Breast epithelium (tissue), 4 donors: ENCODE results near the gene SNRNP200. TPM values are rescaled to one million over a fixed set of nuclear protein-coding genes. Genes with fewer than 3 reads are reported as not detected.
"Not testable (repeated sequence)": the region's sequence is repeated elsewhere in the genome, so short reads cannot be mapped to it uniquely, and the experiment has no call there.

Experiments
- DNase-seq, 2 donors: peaks; one replicate each; pipeline ENCODE4 v3.0.0-alpha.2; 2019; ENCODE audit warnings: low spot score in 2 of 2
- H3K27ac ChIP-seq, 2 donors: fragments of 200-600 bp; sonication (generic) in 1 of 2; one replicate each; pipeline ENCODE4 v1.5.1; 2016 to 2019; ENCODE audit warnings: mild to moderate bottlenecking in 1 of 2
- H3K27me3 ChIP-seq, 2 donors: fragments of 200-600 bp; sonication (generic) in 1 of 2; one replicate each; pipeline versions ENCODE4 v1.5.1 to v1.6.0; 2017 to 2019; ENCODE audit warnings: control low read depth in 1 of 2, mild to moderate bottlenecking in 1 of 2
- H3K36me3 ChIP-seq: fragments of 200-600 bp; one replicate; pipeline ENCODE4 v1.5.1; 2019
- H3K4me1 ChIP-seq, 2 donors: fragments of 200-600 bp; sonication (generic); one replicate each; pipeline ENCODE4 v1.5.1; 2016 to 2019; ENCODE audit warnings: control low read depth in 1 of 2
- H3K4me3 ChIP-seq, 3 donors: fragments of 200-600 bp; sonication (generic); 1 replicate in 2 of 3; 2 replicates in 1 of 3; pipeline ENCODE4 v1.5.1; 2016 to 2019; ENCODE audit warnings: mild to moderate bottlenecking in 3 of 3, moderate library complexity in 2 of 3
- H3K9me3 ChIP-seq, 2 donors: fragments of 200-600 bp; sonication (generic) in 1 of 2; one replicate each; pipeline ENCODE4 v1.5.1; 2016 to 2019; ENCODE audit warnings: control low read depth in 1 of 2
- CTCF ChIP-seq, 3 donors: fragments of 450-650 bp; IDR thresholded peaks; one replicate each; pipeline ENCODE4 v1.5.1; 2016 to 2017; ENCODE audit warnings: antibody characterized with exemption in 3 of 3, mild to moderate bottlenecking in 3 of 3, moderate library complexity in 3 of 3
- POLR2A ChIP-seq: fragments of 450-650 bp; IDR thresholded peaks from one replicate; pipeline ENCODE4 v1.6.1; 2016; ENCODE audit warnings: antibody characterized with exemption, mild to moderate bottlenecking, moderate library complexity
- POLR2AphosphoS5 ChIP-seq, 3 donors: sonication (generic); formaldehyde crosslinking; IDR thresholded peaks; one replicate each; pipeline ENCODE4 v1.6.1; 2017; ENCODE audit warnings: antibody characterized with exemption in 3 of 3
- intact Hi-C: fragments of 100-400 bp; cut with DNase I; formaldehyde crosslinking; loops from one replicate; pipeline ENCODE4 v1.15.1; 2023; ENCODE audit warnings: low total_unique reads
- total RNA-seq, 3 donors: library from RNA; depleted of rRNA; stranded (reverse); fragments of >200 nt; gene quantifications; one replicate each; pipeline ENCODE4 v1.1.0, GENCODE V29; 2016

Gene SNRNP200
- total RNA-seq, 3 donors from 2014 or later, result 99.4 to 111 (median 109) TPM

GRCh38 chr2:96304606-96305005 lies 740 bp downstream of the SNRNP200 start:
- TF ChIP-seq POLR2AphosphoS5 (IDR thresholded peaks at IDR 0.05) (no peak), CTCF (IDR thresholded peaks at IDR 0.05) (no peak), POLR2A (no peak)
- H3K4me1 ChIP-seq, result peaks cover 0 to 6% of the 10 kb centered on the region in 2 donors
- no peak for DNase-seq
- peak overlapping the region; percentile 81 to 91 (median 90) for H3K4me3 ChIP-seq
- H3K27ac ChIP-seq, result peak overlapping the region in 1 of 2 donors; percentile 87
- no peaks in the 10 kb centered on the region for H3K36me3 ChIP-seq
- H3K9me3 ChIP-seq, result no peaks in the 10 kb centered on the region
- intact Hi-C loops, result loop anchor here (10.0 kb wide), 1 partner anchor 100 kb away; no protein-coding TSS in a partner anchor
- no peaks in the 10 kb centered on the region for H3K27me3 ChIP-seq

GRCh38 chr2:96301865-96302264 lies 3.5 kb downstream of the SNRNP200 start:
- no peaks in the 10 kb centered on the region for H3K27me3 ChIP-seq
- no peaks in the 10 kb centered on the region for H3K9me3 ChIP-seq
- no peak for DNase-seq
- H3K4me1 ChIP-seq, result peaks cover 0 to 6% of the 10 kb centered on the region in 2 donors
- no peak overlapping the region for H3K4me3 ChIP-seq
- no peak for TF ChIP-seq POLR2A
- TF ChIP-seq CTCF (IDR thresholded peaks at IDR 0.05), result no peak
- no peak for TF ChIP-seq POLR2AphosphoS5 (IDR thresholded peaks at IDR 0.05)
- H3K27ac ChIP-seq, result no peak overlapping the region
- intact Hi-C loops, result loop anchor here (10.0 kb wide), 1 partner anchor 103 kb away; no protein-coding TSS in a partner anchor
- peaks cover 10% of the 10 kb centered on the region for H3K36me3 ChIP-seq

- H3K4me3 ChIP-seq, result no peak overlapping the region
- no peaks in the 10 kb centered on the region for H3K4me1 ChIP-seq
- peaks cover 26% of the 10 kb centered on the region for H3K36me3 ChIP-seq
- intact Hi-C loops, result no loop called here
- no peaks in the 10 kb centered on the region for H3K27me3 ChIP-seq
- no peak for DNase-seq
- no peak overlapping the region for H3K27ac ChIP-seq
- no peaks in the 10 kb centered on the region for H3K9me3 ChIP-seq
- no peak for TF ChIP-seq CTCF (IDR thresholded peaks at IDR 0.05)
- TF ChIP-seq POLR2A, result no peak
- no peak for TF ChIP-seq POLR2AphosphoS5 (IDR thresholded peaks at IDR 0.05)
Measured at GRCh38 chr2:96296925-96297324, 8.4 kb downstream of the SNRNP200 start.

- intact Hi-C loops, DNase-seq: not testable (repeated sequence)
- H3K36me3 ChIP-seq, result peaks cover 50% of the 10 kb centered on the region
Measured at GRCh38 chr2:96294271-96294670, 11.1 kb downstream of the SNRNP200 start.

GRCh38 chr2:96291751-96292150 lies 13.6 kb downstream of the SNRNP200 start:
- Histone ChIP-seq H3K4me1 (no peaks in the 10 kb centered on the region), H3K4me3 (no peak overlapping the region), H3K27me3 (no peaks in the 10 kb centered on the region), H3K36me3 (peaks cover 56% of the 10 kb centered on the region), H3K9me3 (no peaks in the 10 kb centered on the region), H3K27ac (no peak overlapping the region)
- DNase-seq, result no peak
- intact Hi-C loops, result no loop called here
- TF ChIP-seq POLR2AphosphoS5 (IDR thresholded peaks at IDR 0.05) (no peak), CTCF (IDR thresholded peaks at IDR 0.05) (no peak), POLR2A (no peak)

More at GRCh38 chr2:96294271-96294670, 11.1 kb downstream of the SNRNP200 start:
- not testable (repeated sequence) for H3K4me3 ChIP-seq, H3K4me1 ChIP-seq, H3K27ac ChIP-seq, H3K9me3 ChIP-seq, H3K27me3 ChIP-seq
